Endothelial cell of umbilical vein (primary cell): Measurements from ENCODE around the gene SYTL5. TPM values are rescaled to one million over a fixed set of nuclear protein-coding genes. Genes with fewer than 3 reads are reported as not detected.

Source experiments
- BruUV-seq: library from RNA; stranded (reverse); fragments of 400-500 nt; replicated peaks from 2 replicates; lab custom pipeline; 2021; lab: Mats Ljungman, UMichigan
- CTCF ChIA-PET: fragments of 300-600, 350-600 bp; sonication (Branson Sonifier 250); formaldehyde crosslinking; loops from one replicate; lab custom pipeline; 2021; ENCODE audit warnings: antibody characterized with exemption, inconsistent platforms; lab: Charles Lee
- POLR2A ChIA-PET: fragments of 300-600, 350-600 bp; sonication (Branson Sonifier 250); formaldehyde crosslinking; loops from one replicate; lab custom pipeline; 2021; ENCODE audit warnings: antibody characterized with exemption, inconsistent platforms; lab: Charles Lee
- DNase-seq: peaks from one replicate; pipeline ENCODE4 v3.0.0-alpha.2; 2011; ENCODE audit warnings: low read depth, low spot score
- FAIRE-seq: peaks from 2 replicates; lab custom pipeline; 2011; peaks lifted over from hg19 to GRCh38; lab: Jason Lieb, UNC
- H2AFZ ChIP-seq: 2 replicates; pipeline ENCODE4 v1.6.0; 2012; ENCODE audit warnings: low read depth, low read length, control low read depth, inconsistent platforms
- H3K27ac ChIP-seq: 2 replicates; pipeline ENCODE4 v1.5.1; 2011; ENCODE audit warnings: low read depth, mild to moderate bottlenecking, control low read depth, low read length, moderate library complexity; ENCODE audit not compliant: insufficient read depth
- H3K27me3 ChIP-seq, 2 experiments: 2 replicates each; pipeline versions ENCODE4 v1.6.0 to v1.6.1; 2011; ENCODE audit warnings: low read length in 2 of 2, mixed read lengths in 1 of 2; ENCODE audit not compliant: control insufficient read depth in 2 of 2, insufficient read depth in 2 of 2
- H3K36me3 ChIP-seq, 2 experiments: 2 replicates in 1 of 2; 3 replicates in 1 of 2; pipeline ENCODE4 v1.5.1; 2011; ENCODE audit warnings: low read length in 2 of 2, mild to moderate bottlenecking in 1 of 2, moderate library complexity in 1 of 2; ENCODE audit not compliant: control insufficient read depth in 2 of 2, insufficient read depth in 2 of 2; ENCODE audit errors: extremely low read depth in 1 of 2
- H3K4me1 ChIP-seq: 3 replicates; pipeline ENCODE4 v1.5.1; 2011; ENCODE audit warnings: mild to moderate bottlenecking, low read length; ENCODE audit not compliant: control insufficient read depth, insufficient read depth; ENCODE audit errors: extremely low read depth
- H3K4me2 ChIP-seq: 2 replicates; pipeline ENCODE4 v1.6.1; 2011; ENCODE audit warnings: low read length, control low read depth, mixed read lengths; ENCODE audit not compliant: insufficient read depth
- H3K4me3 ChIP-seq, 3 experiments: fragments of 200-600 bp in 1 of 3; sonication (generic), shearing (Covaris generic) in 1 of 3; replicated peaks in 1 of 3; 2 replicates each; pipeline ENCODE4 v1.5.1; 2011 to 2016; ENCODE audit warnings: control low read depth in 3 of 3, low read length in 3 of 3, mild to moderate bottlenecking in 2 of 3, inconsistent platforms in 1 of 3, low read depth in 1 of 3, moderate library complexity in 1 of 3; ENCODE audit not compliant: insufficient read depth in 1 of 3
- H3K79me2 ChIP-seq: 2 replicates; pipeline ENCODE4 v1.6.0; 2012; ENCODE audit warnings: low read length, inconsistent platforms; ENCODE audit not compliant: control insufficient read depth, insufficient read depth
- H3K9ac ChIP-seq: replicated peaks from 2 replicates; pipeline ENCODE3; 2011; ENCODE audit warnings: low read length, control low read depth; ENCODE audit not compliant: insufficient read depth; ENCODE audit errors: extremely low read depth
- H3K9me1 ChIP-seq: replicated peaks from 3 replicates; pipeline ENCODE4 v1.6.0; 2011; ENCODE audit warnings: mild to moderate bottlenecking, low read length; ENCODE audit not compliant: control insufficient read depth, insufficient read depth; ENCODE audit errors: extremely low read depth
- H3K9me3 ChIP-seq: replicated peaks from 2 replicates; pipeline ENCODE4 v1.5.1; 2012; ENCODE audit warnings: low read length, inconsistent platforms; ENCODE audit not compliant: control insufficient read depth, insufficient read depth
- H4K20me1 ChIP-seq: replicated peaks from 2 replicates; pipeline ENCODE3; 2011; ENCODE audit warnings: mild to moderate bottlenecking, low read length; ENCODE audit not compliant: control insufficient read depth, insufficient read depth; ENCODE audit errors: extremely low read depth
- CTCF ChIP-seq, 2 donors: IDR thresholded peaks; 1 replicate in 1 of 2; 2 replicates in 1 of 2; pipeline ENCODE4 v1.5.1; 2011; ENCODE audit warnings: low read length in 2 of 2, mild to moderate bottlenecking in 2 of 2, moderate library complexity in 2 of 2, control low read depth in 1 of 2, inconsistent platforms in 1 of 2, low read depth in 1 of 2; ENCODE audit not compliant: insufficient read depth in 1 of 2; ENCODE audit errors: extremely low read depth in 1 of 2
- EZH2 ChIP-seq: IDR thresholded peaks from 2 replicates; pipeline ENCODE4 v1.6.1; 2012; ENCODE audit warnings: borderline replicate concordance, low read depth, mild to moderate bottlenecking, moderate library complexity, low read length, inconsistent platforms; ENCODE audit not compliant: severe bottlenecking
- FOS ChIP-seq: IDR thresholded peaks from 2 replicates; pipeline ENCODE4 v1.6.1; 2011; ENCODE audit warnings: mild to moderate bottlenecking, low read length, moderate library complexity, borderline replicate concordance; ENCODE audit not compliant: insufficient read depth
- GATA2 ChIP-seq: IDR thresholded peaks from 2 replicates; pipeline ENCODE4 v1.7.0; 2011; ENCODE audit warnings: low read depth, mild to moderate bottlenecking, moderate library complexity, mixed read lengths, low read length; ENCODE audit not compliant: insufficient read length, insufficient read depth
- MAX ChIP-seq: IDR thresholded peaks from 2 replicates; pipeline ENCODE4 v1.6.1; 2011; ENCODE audit not compliant: insufficient read depth, insufficient read length
- MYC ChIP-seq: IDR thresholded peaks from one replicate; pipeline ENCODE4 v1.6.1; 2011; ENCODE audit warnings: mild to moderate bottlenecking, low read depth, low read length
- POLR2A ChIP-seq: IDR thresholded peaks from 2 replicates; pipeline ENCODE4 v1.6.1; 2012; ENCODE audit warnings: low read depth, mild to moderate bottlenecking, control low read depth, low read length
- POLR2AphosphoS5 ChIP-seq: IDR thresholded peaks from 2 replicates; pipeline ENCODE4 v1.6.1; 2012; ENCODE audit warnings: low read depth, mild to moderate bottlenecking, control low read depth, low read length, moderate library complexity; ENCODE audit not compliant: insufficient read depth
- dilution Hi-C: fragments of 300-500 bp; cut with MboI; formaldehyde crosslinking; loops from one replicate; pipeline ENCODE4 v1.15.0; 2019; ENCODE audit warnings: low sequenced_read_pairs; ENCODE audit not compliant: extremely low pct_ligation_motif_present
- intact Hi-C: fragments of 100-400 bp; cut with micrococcal nuclease; formaldehyde crosslinking; loops from one replicate; pipeline ENCODE4 v1.10.0; 2022
- polyA plus RNA-seq, 4 experiments: library from polyadenylated mRNA; depleted of rRNA in 3 of 4; stranded (reverse) in 3 of 4; unstranded in 1 of 4; fragments of >200 nt; gene quantifications; 2 replicates each; pipeline versions ENCODE4 v1.2.1 to v1.2.3, GENCODE V29; 2011 to 2012; ENCODE audit warnings: missing spikeins in 1 of 4
- total RNA-seq: library from RNA; stranded (reverse); gene quantifications from 2 replicates; pipeline ENCODE4 v1.2.3, GENCODE V29; 2021

The SYTL5 gene
- total and polyA plus RNA-seq, 2 donors (not counting 3 experiments of a cell fraction or from before 2014, with no cell fraction given), result 0.01 TPM; not detected in 1

- no peaks in the 10 kb centered on the region for H3K27me3 ChIP-seq
- H3K9me1 ChIP-seq, result no peaks in the 10 kb centered on the region
- H2AFZ ChIP-seq, result no peak overlapping the region
- TF ChIP-seq MYC (no peak), FOS (no peak), GATA2 (no peak), CTCF (IDR thresholded peaks at IDR 0.05; ENCODE audit: extremely low read depth in 1 of 2, insufficient read depth in 1 of 2, low read depth in 1 of 2, low read length in 2 of 2) (no peak), MAX (no peak), POLR2A (no peak)
- CTCF ChIA-PET, result no interaction called here
- dilution Hi-C loops (no loop called here), intact Hi-C loops (no loop called here)
- no peak overlapping the region for H3K9ac ChIP-seq
- FAIRE-seq (no peak), DNase-seq (no peak)
- no peak overlapping the region for H3K4me2 ChIP-seq
- H3K9me3 ChIP-seq, result no peaks in the 10 kb centered on the region
- no peaks in the 10 kb centered on the region for H3K36me3 ChIP-seq
- no peaks in the 10 kb centered on the region for H3K4me1 ChIP-seq
- H3K79me2 ChIP-seq, result no peaks in the 10 kb centered on the region
- no peak overlapping the region for H3K27ac ChIP-seq
- no TSS peak for BruUV-seq
- no peaks in the 10 kb centered on the region for H4K20me1 ChIP-seq
- no peak overlapping the region for H3K4me3 ChIP-seq
- POLR2A ChIA-PET, result no interaction called here
Measured at GRCh38 chrX:38036466-38036865, 30.1 kb downstream of the SYTL5 start.

GRCh38 chrX:38038501-38038900 is 32.1 kb downstream of the SYTL5 start:
- Histone ChIP-seq H3K9ac (no peak overlapping the region), H3K9me3 (no peaks in the 10 kb centered on the region), H3K9me1 (no peaks in the 10 kb centered on the region), H3K27me3 (no peaks in the 10 kb centered on the region), H3K4me1 (no peaks in the 10 kb centered on the region), H2AFZ (no peak overlapping the region), H3K36me3 (no peaks in the 10 kb centered on the region), H3K4me3 (no peak overlapping the region), H3K4me2 (no peak overlapping the region), H3K27ac (no peak overlapping the region), H4K20me1 (no peaks in the 10 kb centered on the region), H3K79me2 (no peaks in the 10 kb centered on the region)
- dilution Hi-C loops, result no loop called here
- ChIA-PET POLR2A (no interaction called here), CTCF (no interaction called here)
- DNase-seq (no peak), FAIRE-seq (no peak)
- BruUV-seq, result no TSS peak
- intact Hi-C loops, result no loop called here
- no peak for TF ChIP-seq EZH2
- no peak for TF ChIP-seq MYC
- no peak for TF ChIP-seq MAX
- no peak for TF ChIP-seq GATA2
- TF ChIP-seq CTCF (IDR thresholded peaks at IDR 0.05; ENCODE audit: extremely low read depth in 1 of 2, insufficient read depth in 1 of 2, low read depth in 1 of 2, low read length in 2 of 2), result no peak
- TF ChIP-seq POLR2AphosphoS5, result no peak
- TF ChIP-seq POLR2A, result no peak
